ENCODE results near the gene PHC2.
A peak's percentile ranks its signal among the peaks of the same experiment; 100 is the strongest.
"Not testable (repeated sequence)": the region's sequence is repeated elsewhere in the genome, so short reads cannot be mapped to it uniquely, and the experiment has no call there.

PHC2 gene

GRCh38 chr1:33307494-33307864, 123.4 kb downstream of the PHC2 start:
- no peak for DNase-seq

- no peak for DNase-seq
Observed at GRCh38 chr1:33306653-33307493, 124.0 kb downstream of the PHC2 start.

GRCh38 chr1:33305816-33306652, 124.9 kb downstream of the PHC2 start:
- DNase-seq: no peak

GRCh38 chr1:33305016-33305415, 125.9 kb downstream of the PHC2 start:
- DNase-seq: no peak

- DNase-seq: no peak
Observed at GRCh38 chr1:33302325-33302724, 128.6 kb downstream of the PHC2 start.

GRCh38 chr1:33301273-33301984, 129.5 kb downstream of the PHC2 start:
- peak; percentile 45 for DNase-seq

- no peak for DNase-seq
Observed at GRCh38 chr1:33300673-33301072, 130.2 kb downstream of the PHC2 start.

- no peak for DNase-seq
Observed at GRCh38 chr1:33299461-33300155, 131.3 kb downstream of the PHC2 start.

- peak; percentile 81 for DNase-seq
Observed at GRCh38 chr1:33298623-33299277, 132.1 kb downstream of the PHC2 start.

GRCh38 chr1:33297911-33298622, 132.8 kb downstream of the PHC2 start:
- no peak for DNase-seq

GRCh38 chr1:33296824-33297223, 134.1 kb downstream of the PHC2 start:
- no peak for DNase-seq

- DNase-seq: no peak
Observed at GRCh38 chr1:33296082-33296458, 134.8 kb downstream of the PHC2 start.

GRCh38 chr1:33295450-33296081, 135.3 kb downstream of the PHC2 start:
- DNase-seq: peak; percentile 90

- no peak for DNase-seq
Observed at GRCh38 chr1:33295023-33295422, 135.9 kb downstream of the PHC2 start.

GRCh38 chr1:33294071-33295010, 136.6 kb downstream of the PHC2 start:
- DNase-seq: no peak

GRCh38 chr1:33292726-33293340, 138.1 kb downstream of the PHC2 start:
- DNase-seq: no peak

GRCh38 chr1:33290615-33291014, 140.3 kb downstream of the PHC2 start:
- not testable (repeated sequence) for DNase-seq

- DNase-seq: no peak
Observed at GRCh38 chr1:33289858-33290154, 141.1 kb downstream of the PHC2 start.

- no peak for DNase-seq
Observed at GRCh38 chr1:33288976-33289857, 141.7 kb downstream of the PHC2 start.

Data from islet precursor cell (in vitro differentiated cells).